ENCODE data around the gene GGA2.

The GGA2 gene

GRCh38 chr16:23509441-23509754, 896 bp downstream of the GGA2 start:
- Histone ChIP-seq H3K9ac (ENCODE audit: low read depth, low read length) (peak overlapping the region; percentile 84), H3K36me3 (ENCODE audit: insufficient read depth, low read depth, low read length) (peaks cover 8% of the 10 kb centered on the region), H3K4me1 (ENCODE audit: insufficient read depth, low read length) (peaks cover 21% of the 10 kb centered on the region), H3K9me3 (ENCODE audit: insufficient read depth, low read depth, low read length) (no peaks in the 10 kb centered on the region), H3K4me3 (ENCODE audit: low read length) (peak overlapping the region; percentile 90), H3K27ac (ENCODE audit: low read length) (no peak overlapping the region), H3K27me3 (ENCODE audit: insufficient read depth, low read length) (no peaks in the 10 kb centered on the region)

GRCh38 chr16:23508589-23509440, 1.5 kb downstream of the GGA2 start:
- Histone ChIP-seq H3K4me3 (ENCODE audit: low read length) (peak overlapping the region; percentile 90), H3K4me1 (ENCODE audit: insufficient read depth, low read length) (peaks cover 25% of the 10 kb centered on the region), H3K27me3 (ENCODE audit: insufficient read depth, low read length) (no peaks in the 10 kb centered on the region), H3K9me3 (ENCODE audit: insufficient read depth, low read depth, low read length) (no peaks in the 10 kb centered on the region), H3K27ac (ENCODE audit: low read length) (peak overlapping the region; percentile 8), H3K36me3 (ENCODE audit: insufficient read depth, low read depth, low read length) (peaks cover 7% of the 10 kb centered on the region), H3K9ac (ENCODE audit: low read depth, low read length) (peak overlapping the region; percentile 84)

- peaks cover 21% of the 10 kb centered on the region for H3K36me3 ChIP-seq (ENCODE audit: insufficient read depth, low read depth, low read length)
- peaks cover 33% of the 10 kb centered on the region for H3K4me1 ChIP-seq (ENCODE audit: insufficient read depth, low read length)
- H3K4me3 ChIP-seq (ENCODE audit: low read length), result no peak overlapping the region
- H3K27ac ChIP-seq (ENCODE audit: low read length), result no peak overlapping the region
- no peak overlapping the region for H3K9ac ChIP-seq (ENCODE audit: low read depth, low read length)
- H3K27me3 ChIP-seq (ENCODE audit: insufficient read depth, low read length), result no peaks in the 10 kb centered on the region
- H3K9me3 ChIP-seq (ENCODE audit: insufficient read depth, low read depth, low read length), result no peaks in the 10 kb centered on the region
Observed at GRCh38 chr16:23506606-23506994, 3.7 kb downstream of the GGA2 start.

- Histone ChIP-seq H3K9ac (ENCODE audit: low read depth, low read length) (no peak overlapping the region), H3K4me1 (ENCODE audit: insufficient read depth, low read length) (peaks cover 33% of the 10 kb centered on the region), H3K9me3 (ENCODE audit: insufficient read depth, low read depth, low read length) (no peaks in the 10 kb centered on the region), H3K27ac (ENCODE audit: low read length) (no peak overlapping the region), H3K27me3 (ENCODE audit: insufficient read depth, low read length) (no peaks in the 10 kb centered on the region), H3K4me3 (ENCODE audit: low read length) (no peak overlapping the region), H3K36me3 (ENCODE audit: insufficient read depth, low read depth, low read length) (peaks cover 28% of the 10 kb centered on the region)
Observed at GRCh38 chr16:23505671-23506605, 4.4 kb downstream of the GGA2 start.

GRCh38 chr16:23505180-23505665, 5.1 kb downstream of the GGA2 start:
- peaks cover 33% of the 10 kb centered on the region for H3K4me1 ChIP-seq (ENCODE audit: insufficient read depth, low read length)
- H3K36me3 ChIP-seq (ENCODE audit: insufficient read depth, low read depth, low read length), result peaks cover 32% of the 10 kb centered on the region
- no peak overlapping the region for H3K9ac ChIP-seq (ENCODE audit: low read depth, low read length)
- H3K27ac ChIP-seq (ENCODE audit: low read length), result no peak overlapping the region
- no peaks in the 10 kb centered on the region for H3K27me3 ChIP-seq (ENCODE audit: insufficient read depth, low read length)
- no peak overlapping the region for H3K4me3 ChIP-seq (ENCODE audit: low read length)
- no peaks in the 10 kb centered on the region for H3K9me3 ChIP-seq (ENCODE audit: insufficient read depth, low read depth, low read length)

- no peak overlapping the region for H3K4me3 ChIP-seq (ENCODE audit: low read length)
- H3K9ac ChIP-seq (ENCODE audit: low read depth, low read length), result no peak overlapping the region
Observed at GRCh38 chr16:23504453-23505179, 5.7 kb downstream of the GGA2 start.

GRCh38 chr16:23504076-23504452, 6.2 kb downstream of the GGA2 start:
- no peaks in the 10 kb centered on the region for H3K9me3 ChIP-seq (ENCODE audit: insufficient read depth, low read depth, low read length)
- H3K9ac ChIP-seq (ENCODE audit: low read depth, low read length), result no peak overlapping the region
- peaks cover 32% of the 10 kb centered on the region for H3K36me3 ChIP-seq (ENCODE audit: insufficient read depth, low read depth, low read length)
- peaks cover 33% of the 10 kb centered on the region for H3K4me1 ChIP-seq (ENCODE audit: insufficient read depth, low read length)
- no peak overlapping the region for H3K27ac ChIP-seq (ENCODE audit: low read length)
- no peaks in the 10 kb centered on the region for H3K27me3 ChIP-seq (ENCODE audit: insufficient read depth, low read length)
- no peak overlapping the region for H3K4me3 ChIP-seq (ENCODE audit: low read length)

More at GRCh38 chr16:23504453-23505179, 5.7 kb downstream of the GGA2 start:
- H3K27ac ChIP-seq (ENCODE audit: low read length), result no peak overlapping the region
- peaks cover 32% of the 10 kb centered on the region for H3K36me3 ChIP-seq (ENCODE audit: insufficient read depth, low read depth, low read length)
- H3K27me3 ChIP-seq (ENCODE audit: insufficient read depth, low read length), result no peaks in the 10 kb centered on the region
- H3K9me3 ChIP-seq (ENCODE audit: insufficient read depth, low read depth, low read length), result no peaks in the 10 kb centered on the region
- H3K4me1 ChIP-seq (ENCODE audit: insufficient read depth, low read length), result peaks cover 33% of the 10 kb centered on the region

- Histone ChIP-seq H3K4me3 (ENCODE audit: low read length) (no peak overlapping the region), H3K4me1 (ENCODE audit: insufficient read depth, low read length) (peaks cover 30% of the 10 kb centered on the region), H3K27ac (ENCODE audit: low read length) (no peak overlapping the region)
Observed at GRCh38 chr16:23502466-23502865, 7.8 kb downstream of the GGA2 start.

GRCh38 chr16:23501291-23501690, 9.0 kb downstream of the GGA2 start:
- peaks cover 28% of the 10 kb centered on the region for H3K4me1 ChIP-seq (ENCODE audit: insufficient read depth, low read length)
- H3K9me3 ChIP-seq (ENCODE audit: insufficient read depth, low read depth, low read length), result no peaks in the 10 kb centered on the region
- no peaks in the 10 kb centered on the region for H3K27me3 ChIP-seq (ENCODE audit: insufficient read depth, low read length)
- H3K27ac ChIP-seq (ENCODE audit: low read length), result no peak overlapping the region
- no peak overlapping the region for H3K4me3 ChIP-seq (ENCODE audit: low read length)
- no peak overlapping the region for H3K9ac ChIP-seq (ENCODE audit: low read depth, low read length)
- peaks cover 33% of the 10 kb centered on the region for H3K36me3 ChIP-seq (ENCODE audit: insufficient read depth, low read depth, low read length)

More at GRCh38 chr16:23502466-23502865, 7.8 kb downstream of the GGA2 start:
- Histone ChIP-seq H3K27me3 (ENCODE audit: insufficient read depth, low read length) (no peaks in the 10 kb centered on the region), H3K9me3 (ENCODE audit: insufficient read depth, low read depth, low read length) (no peaks in the 10 kb centered on the region), H3K9ac (ENCODE audit: low read depth, low read length) (peak overlapping the region; percentile 29; the same call in 1 of the 2 replicates), H3K36me3 (ENCODE audit: insufficient read depth, low read depth, low read length) (peaks cover 32% of the 10 kb centered on the region)

GRCh38 chr16:23500862-23501225, 9.4 kb downstream of the GGA2 start:
- no peaks in the 10 kb centered on the region for H3K9me3 ChIP-seq (ENCODE audit: insufficient read depth, low read depth, low read length)
- H3K36me3 ChIP-seq (ENCODE audit: insufficient read depth, low read depth, low read length), result peaks cover 32% of the 10 kb centered on the region
- no peaks in the 10 kb centered on the region for H3K27me3 ChIP-seq (ENCODE audit: insufficient read depth, low read length)
- no peak overlapping the region for H3K9ac ChIP-seq (ENCODE audit: low read depth, low read length)
- no peak overlapping the region for H3K27ac ChIP-seq (ENCODE audit: low read length)
- H3K4me3 ChIP-seq (ENCODE audit: low read length), result no peak overlapping the region
- peaks cover 24% of the 10 kb centered on the region for H3K4me1 ChIP-seq (ENCODE audit: insufficient read depth, low read length)

- no peak overlapping the region for H3K4me3 ChIP-seq (ENCODE audit: low read length)
Observed at GRCh38 chr16:23500212-23500861, 10.0 kb downstream of the GGA2 start.

More at GRCh38 chr16:23500212-23500861, 10.0 kb downstream of the GGA2 start:
- Histone ChIP-seq H3K9me3 (ENCODE audit: insufficient read depth, low read depth, low read length) (no peaks in the 10 kb centered on the region), H3K9ac (ENCODE audit: low read depth, low read length) (no peak overlapping the region), H3K4me1 (ENCODE audit: insufficient read depth, low read length) (peaks cover 20% of the 10 kb centered on the region), H3K27me3 (ENCODE audit: insufficient read depth, low read length) (no peaks in the 10 kb centered on the region), H3K36me3 (ENCODE audit: insufficient read depth, low read depth, low read length) (peaks cover 37% of the 10 kb centered on the region), H3K27ac (ENCODE audit: low read length) (no peak overlapping the region)

All from iPS-20b (cell line).